Skeletal muscle satellite cell (primary cell): Measurements from ENCODE around the gene AOPEP.

ENCODE experiments used
- H3K27me3 ChIP-seq: 2 replicates; pipeline ENCODE4 v1.7.0; 2013; ENCODE audit warnings: low read length; ENCODE audit not compliant: control insufficient read depth, insufficient read depth
- H3K36me3 ChIP-seq: 2 replicates; pipeline ENCODE4 v1.7.0; 2013; ENCODE audit warnings: mild to moderate bottlenecking, control low read depth, low read length; ENCODE audit not compliant: insufficient read depth
- H3K4me1 ChIP-seq: 2 replicates; pipeline ENCODE4 v1.7.0; 2013; ENCODE audit warnings: low read length; ENCODE audit not compliant: control insufficient read depth, insufficient read depth
- H3K4me2 ChIP-seq: 2 replicates; pipeline ENCODE4 v1.7.0; 2013; ENCODE audit warnings: mild to moderate bottlenecking, low read length
- H3K4me3 ChIP-seq: 2 replicates; pipeline ENCODE4 v1.7.0; 2013; ENCODE audit warnings: low read length
- H3K9ac ChIP-seq: 2 replicates; pipeline ENCODE4 v1.7.0; 2013; ENCODE audit warnings: mild to moderate bottlenecking, low read depth, low read length, moderate library complexity
- H3K9me3 ChIP-seq: replicated peaks from 2 replicates; pipeline ENCODE4 v1.7.0; 2013; ENCODE audit warnings: mild to moderate bottlenecking, control low read depth, low read length

Gene AOPEP

DNA sequence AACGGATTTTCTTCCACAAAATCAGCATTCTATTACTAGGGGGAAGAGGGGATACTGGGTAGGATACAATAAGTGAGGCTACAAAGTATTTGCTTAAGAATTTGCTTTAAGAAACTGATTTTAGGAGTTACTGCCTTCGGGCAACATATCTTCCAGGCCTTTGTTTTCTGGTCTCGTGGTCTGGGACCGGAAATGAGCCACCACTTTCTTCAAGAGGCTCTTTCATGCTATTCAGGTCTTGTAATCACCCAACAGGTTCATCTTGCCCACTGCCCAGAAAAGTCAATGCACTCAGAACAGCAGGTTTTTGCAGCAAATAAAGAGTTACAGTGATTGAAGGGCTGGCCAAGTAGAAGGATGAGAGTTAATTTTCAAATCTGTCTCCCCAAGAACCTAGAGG, 6.6 kb upstream of the AOPEP start:
- H3K4me3 ChIP-seq, result no peak overlapping the region
- H3K27me3 ChIP-seq, result peaks cover 6% of the 10 kb centered on the region
- H3K9ac ChIP-seq, result no peak overlapping the region
- H3K36me3 ChIP-seq, result no peaks in the 10 kb centered on the region
- no peak overlapping the region for H3K4me2 ChIP-seq
- H3K4me1 ChIP-seq, result peaks cover 4% of the 10 kb centered on the region
- no peaks in the 10 kb centered on the region for H3K9me3 ChIP-seq

DNA sequence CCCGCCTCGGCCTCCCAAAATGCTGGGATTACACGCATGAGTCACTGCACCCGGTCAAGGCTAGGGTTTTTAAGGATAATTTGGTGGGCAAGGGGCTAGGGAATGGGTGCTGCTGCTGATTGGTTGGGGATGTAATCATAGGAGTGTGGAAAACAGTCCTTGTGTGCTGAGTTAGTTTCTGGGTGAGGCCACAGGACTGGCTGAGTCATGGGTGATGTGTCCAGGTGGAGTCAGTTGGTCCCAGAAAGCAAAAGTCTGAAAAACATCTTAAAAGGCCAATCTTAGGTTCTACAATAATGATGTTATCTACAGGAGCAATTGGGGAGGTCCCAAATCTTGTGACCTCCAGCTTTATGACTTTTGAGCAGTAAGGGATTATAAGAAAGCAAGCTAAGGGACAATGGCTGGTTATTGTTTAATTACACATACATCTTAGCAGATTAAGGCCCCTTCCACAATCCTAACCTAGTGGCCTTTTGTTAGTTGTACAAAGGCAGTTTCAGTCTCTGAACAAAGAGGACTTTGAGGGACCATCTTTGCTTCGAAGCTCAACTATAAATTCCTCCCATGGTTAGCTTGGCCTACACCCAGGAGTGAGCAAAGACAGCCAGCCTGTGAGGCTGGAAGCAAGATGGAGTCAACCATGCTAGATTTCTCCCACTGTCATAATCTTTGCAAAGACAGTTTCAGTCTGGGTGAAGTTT, 5.5 kb upstream of the AOPEP start:
- H3K9me3 ChIP-seq, result no peaks in the 10 kb centered on the region
- no peaks in the 10 kb centered on the region for H3K27me3 ChIP-seq
- no peaks in the 10 kb centered on the region for H3K36me3 ChIP-seq
- no peak overlapping the region for H3K4me2 ChIP-seq
- H3K4me3 ChIP-seq, result no peak overlapping the region
- H3K9ac ChIP-seq, result no peak overlapping the region
- H3K4me1 ChIP-seq, result peaks cover 4% of the 10 kb centered on the region

DNA sequence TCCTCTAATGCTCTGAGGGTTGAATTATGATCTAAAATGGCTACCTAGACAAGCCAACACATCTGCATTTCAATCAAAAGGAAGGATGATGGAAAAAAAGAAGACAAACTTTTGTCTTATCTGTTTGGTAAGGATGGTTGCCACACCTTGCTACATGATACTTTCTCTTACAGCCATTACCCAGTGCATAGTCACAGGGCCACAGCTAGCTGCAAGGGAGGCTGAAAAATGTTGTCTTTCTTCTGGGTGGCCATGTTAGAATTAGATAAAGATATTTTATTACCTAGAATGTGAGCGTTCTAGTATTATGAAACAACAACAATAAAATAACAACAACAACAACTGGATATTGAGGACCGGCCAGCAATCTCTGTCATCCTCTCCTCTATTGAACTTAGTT, 4.7 kb upstream of the AOPEP start:
- Histone ChIP-seq H3K9ac (no peak overlapping the region), H3K4me1 (peaks cover 4% of the 10 kb centered on the region), H3K27me3 (no peaks in the 10 kb centered on the region), H3K36me3 (no peaks in the 10 kb centered on the region), H3K4me3 (no peak overlapping the region), H3K4me2 (no peak overlapping the region), H3K9me3 (no peaks in the 10 kb centered on the region)

DNA sequence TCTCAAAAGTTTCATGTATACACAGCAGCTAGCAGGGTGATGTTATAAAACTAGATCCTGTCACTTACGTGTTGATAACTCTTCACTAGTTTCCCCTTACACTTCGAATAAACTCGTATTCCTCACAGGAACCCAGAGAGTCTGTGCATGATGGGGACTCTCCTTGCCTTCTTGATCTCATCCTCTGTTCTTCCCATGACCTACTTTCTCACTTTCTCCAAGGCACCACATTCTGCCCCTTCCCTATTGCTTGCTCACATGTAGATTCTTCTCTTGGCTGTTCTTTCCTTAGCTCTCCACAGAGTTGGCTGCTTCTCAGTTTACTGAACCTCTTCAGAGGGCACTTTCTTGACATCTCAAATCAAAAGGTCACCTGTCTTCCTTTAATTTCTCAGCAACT, 1.2 kb upstream of the AOPEP start:
- Histone ChIP-seq H3K9ac (no peak overlapping the region), H3K4me3 (no peak overlapping the region), H3K36me3 (no peaks in the 10 kb centered on the region), H3K4me1 (peaks cover 8% of the 10 kb centered on the region), H3K4me2 (no peak overlapping the region), H3K9me3 (no peaks in the 10 kb centered on the region), H3K27me3 (no peaks in the 10 kb centered on the region)

DNA sequence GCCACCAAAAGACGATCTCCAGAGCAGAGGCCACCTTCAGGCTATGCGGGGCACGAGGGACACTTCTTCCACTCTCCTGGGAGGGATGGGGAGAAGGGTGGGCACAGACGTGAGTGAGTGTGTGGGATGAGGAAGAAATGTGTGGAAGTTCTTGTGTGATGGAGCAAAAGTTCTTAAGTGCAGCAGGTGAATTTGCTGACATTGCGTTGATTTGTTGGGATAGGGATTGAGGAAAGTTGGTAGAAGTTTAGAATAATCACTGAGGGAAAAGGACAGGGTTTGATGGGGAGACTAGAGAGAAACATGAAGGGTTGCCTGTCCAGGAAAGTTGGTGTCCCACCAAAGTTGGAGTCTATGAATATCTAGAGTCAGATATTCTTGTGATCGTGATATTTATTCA, 2.2 kb downstream of the AOPEP start:
- Histone ChIP-seq H3K9ac (no peak overlapping the region), H3K4me2 (no peak overlapping the region), H3K4me1 (peaks cover 8% of the 10 kb centered on the region), H3K27me3 (no peaks in the 10 kb centered on the region), H3K9me3 (no peaks in the 10 kb centered on the region), H3K4me3 (no peak overlapping the region), H3K36me3 (peaks cover 3% of the 10 kb centered on the region)

DNA sequence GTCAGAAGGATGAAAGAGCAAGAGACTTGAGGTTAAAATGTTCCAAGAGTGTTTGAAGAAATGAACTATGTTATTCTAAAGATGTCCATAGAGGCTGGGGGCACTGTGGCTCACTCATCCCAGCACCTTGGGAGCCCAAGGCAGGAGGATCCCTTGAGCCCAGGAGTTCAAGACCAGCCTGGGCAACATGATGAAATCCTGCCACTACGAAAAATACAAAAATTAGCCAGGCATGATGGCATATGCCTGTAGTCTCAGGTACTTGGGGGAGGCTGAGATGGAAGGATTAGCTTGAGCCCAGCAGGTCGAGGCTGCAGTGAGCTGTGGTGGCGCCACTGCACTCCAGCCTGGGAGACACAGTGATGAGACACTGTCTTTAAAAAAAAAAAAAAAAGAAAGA, 2.7 kb downstream of the AOPEP start:
- H3K9me3 ChIP-seq, result no peaks in the 10 kb centered on the region
- H3K4me1 ChIP-seq, result peaks cover 8% of the 10 kb centered on the region
- no peak overlapping the region for H3K4me2 ChIP-seq
- H3K9ac ChIP-seq, result no peak overlapping the region
- peaks cover 3% of the 10 kb centered on the region for H3K36me3 ChIP-seq
- no peak overlapping the region for H3K4me3 ChIP-seq
- no peaks in the 10 kb centered on the region for H3K27me3 ChIP-seq

DNA sequence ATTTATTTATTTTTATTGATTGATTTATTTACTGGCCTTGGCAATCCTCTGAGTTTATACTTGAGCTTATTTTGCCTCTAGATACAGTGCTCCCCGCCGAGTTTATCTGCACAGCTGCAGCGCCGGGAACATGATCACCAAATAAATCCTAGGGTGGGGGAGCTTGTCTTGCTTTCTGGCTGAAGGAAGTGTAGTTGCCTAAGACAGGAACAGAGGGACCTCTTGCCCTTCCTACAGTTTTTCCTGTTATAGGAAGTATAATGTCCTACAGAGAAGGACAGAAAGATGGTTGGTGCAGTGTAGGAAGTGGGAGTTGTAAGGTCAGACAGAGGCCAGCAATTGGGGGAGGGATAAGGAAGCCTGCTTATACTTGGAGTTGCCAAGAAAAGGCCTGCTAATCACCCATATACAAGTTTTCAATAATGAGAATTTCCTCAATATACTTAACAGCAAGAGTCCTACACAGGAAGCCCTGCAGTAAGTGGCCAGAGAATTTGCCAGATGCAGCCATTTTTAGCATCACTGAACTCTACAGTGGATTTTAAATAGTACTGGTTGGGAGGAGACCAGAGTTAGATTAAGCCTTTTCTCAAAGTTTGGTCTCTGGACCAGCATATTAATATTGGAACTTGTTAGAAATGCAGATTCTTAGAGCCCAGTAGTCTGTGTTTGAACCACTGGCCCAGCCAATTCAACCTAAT, 7.7 kb downstream of the AOPEP start:
- Histone ChIP-seq H3K9ac (no peak overlapping the region), H3K4me2 (no peak overlapping the region), H3K4me3 (no peak overlapping the region), H3K36me3 (peaks cover 3% of the 10 kb centered on the region), H3K4me1 (no peaks in the 10 kb centered on the region), H3K27me3 (no peaks in the 10 kb centered on the region), H3K9me3 (no peaks in the 10 kb centered on the region)

DNA sequence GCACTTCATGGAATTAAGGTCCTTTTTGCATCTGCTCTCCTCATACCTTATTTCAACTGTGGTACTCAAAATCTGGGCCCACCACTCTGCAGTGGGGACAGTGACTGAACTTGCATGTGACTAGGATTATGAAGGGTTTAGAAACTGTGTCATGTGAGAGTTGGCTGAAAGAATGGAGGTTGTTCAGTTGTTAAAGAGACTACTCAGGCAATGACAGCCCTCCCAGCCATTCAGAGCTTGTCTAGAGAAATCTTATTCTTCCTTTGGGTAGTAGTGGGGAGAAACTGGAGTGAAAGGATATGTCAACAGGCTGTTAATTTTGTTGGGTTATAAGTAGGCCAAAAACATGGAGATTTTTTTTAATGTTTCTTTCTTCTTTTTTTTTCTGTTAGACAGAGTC, 10.3 kb downstream of the AOPEP start:
- Histone ChIP-seq H3K27me3 (no peaks in the 10 kb centered on the region), H3K9ac (no peak overlapping the region), H3K4me3 (no peak overlapping the region)

DNA sequence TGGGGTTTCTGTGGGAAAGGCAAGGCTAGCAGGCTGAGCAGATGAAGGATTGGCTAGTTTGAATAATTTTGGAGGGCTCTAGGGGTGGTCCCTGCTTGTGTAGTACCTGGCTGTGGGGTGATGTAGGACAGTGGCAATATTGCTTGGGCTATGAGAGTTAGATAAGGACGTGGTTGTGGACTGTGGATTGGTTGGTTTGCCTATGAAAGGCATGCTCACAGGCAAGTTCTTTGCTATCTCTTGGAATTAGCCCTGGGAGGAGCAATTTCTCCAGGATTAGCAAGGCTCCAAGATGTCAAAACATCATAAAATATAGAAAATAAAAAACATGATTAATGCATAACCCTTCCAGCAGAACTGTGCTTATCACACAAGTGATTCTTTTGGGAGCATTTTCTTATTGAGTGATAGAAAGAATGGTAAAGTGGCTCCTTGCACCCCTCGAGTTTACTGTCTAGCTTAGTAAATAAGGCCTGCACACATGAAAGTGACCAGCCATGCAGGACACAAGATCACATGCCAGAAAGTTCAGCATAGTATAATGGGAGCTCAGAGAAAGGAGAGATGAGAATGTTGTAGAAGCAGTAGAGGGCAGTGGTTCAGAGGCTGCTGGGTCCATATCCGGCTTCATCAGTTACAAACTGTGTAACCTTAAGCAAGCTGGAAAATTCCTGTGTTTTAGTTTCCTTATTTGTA, 13.8 kb downstream of the AOPEP start:
- Histone ChIP-seq H3K36me3 (no peaks in the 10 kb centered on the region), H3K9ac (no peak overlapping the region), H3K4me1 (no peaks in the 10 kb centered on the region), H3K4me2 (no peak overlapping the region), H3K9me3 (no peaks in the 10 kb centered on the region), H3K27me3 (no peaks in the 10 kb centered on the region), H3K4me3 (no peak overlapping the region)

More for the DNA sequence above, 10.3 kb downstream of the AOPEP start:
- H3K9me3 ChIP-seq, result no peaks in the 10 kb centered on the region
- H3K4me1 ChIP-seq, result no peaks in the 10 kb centered on the region
- peaks cover 3% of the 10 kb centered on the region for H3K36me3 ChIP-seq
- H3K4me2 ChIP-seq, result no peak overlapping the region

DNA sequence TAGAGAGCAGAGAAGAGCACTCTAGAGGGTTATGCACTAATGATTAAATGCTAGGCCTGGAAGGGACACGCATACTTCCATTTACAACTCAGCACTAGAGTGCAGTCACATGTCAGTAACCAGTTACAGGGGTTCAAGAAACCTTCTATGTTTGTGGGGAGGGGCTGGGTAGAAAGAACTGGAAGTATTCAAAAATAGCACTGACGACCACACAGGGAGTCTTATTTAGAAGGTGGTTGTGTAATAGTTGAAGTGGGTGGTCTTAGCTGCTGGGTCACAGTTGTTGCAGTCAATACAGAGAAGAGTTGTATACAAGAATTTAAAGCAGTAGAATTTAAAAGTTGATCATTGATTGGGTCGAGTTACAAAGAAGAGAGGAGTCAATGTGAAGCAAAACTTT, 15.4 kb downstream of the AOPEP start:
- H3K9me3 ChIP-seq, result no peaks in the 10 kb centered on the region
- no peak overlapping the region for H3K4me3 ChIP-seq
- no peaks in the 10 kb centered on the region for H3K36me3 ChIP-seq
- H3K4me2 ChIP-seq, result no peak overlapping the region
- H3K4me1 ChIP-seq, result no peaks in the 10 kb centered on the region
- no peaks in the 10 kb centered on the region for H3K27me3 ChIP-seq
- no peak overlapping the region for H3K9ac ChIP-seq

DNA sequence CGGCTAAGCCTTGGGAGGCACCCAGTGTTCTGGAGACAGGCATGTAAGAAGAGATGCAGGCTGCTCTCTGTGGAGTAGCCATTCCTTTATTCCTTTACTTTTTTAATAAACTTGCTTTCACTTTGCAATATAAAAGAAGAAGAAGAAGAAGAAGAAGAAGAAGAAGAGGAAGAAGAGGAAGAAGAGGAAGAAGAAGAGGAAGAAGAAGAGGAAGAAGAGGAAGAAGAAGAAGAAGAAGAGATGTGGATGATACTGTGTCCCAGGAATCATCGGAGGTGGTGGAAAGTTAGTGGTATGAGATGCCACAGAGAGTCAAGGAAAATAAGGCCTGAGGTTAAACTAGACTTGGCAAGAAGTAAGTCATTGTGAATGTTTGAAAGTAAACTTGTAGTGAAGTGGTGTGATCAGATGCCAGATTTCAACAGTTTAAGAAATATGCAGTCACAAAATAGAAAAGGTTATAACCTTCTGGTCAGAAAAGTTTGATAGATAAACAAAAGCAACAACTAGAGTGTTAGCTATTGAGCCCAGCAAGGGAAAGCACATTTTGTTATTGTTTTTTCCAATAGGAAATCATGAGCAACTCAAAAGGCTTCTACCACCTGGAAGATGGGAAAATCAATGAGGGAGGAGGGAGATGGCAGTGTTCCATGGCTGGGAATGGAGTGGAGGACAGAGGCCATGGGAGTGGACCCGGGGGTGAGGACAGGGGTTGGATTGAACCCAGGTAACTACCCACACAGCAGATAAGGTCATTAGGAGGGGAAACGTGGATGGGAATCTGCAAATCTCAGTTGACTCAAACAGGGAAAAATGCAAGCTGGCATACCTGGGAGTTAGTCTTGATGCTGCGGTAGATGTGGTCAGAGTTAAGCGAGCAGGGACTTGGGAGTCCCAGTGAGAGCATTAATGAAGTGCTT, 16.8 kb downstream of the AOPEP start:
- Histone ChIP-seq H3K27me3 (no peaks in the 10 kb centered on the region), H3K4me2 (no peak overlapping the region), H3K9ac (no peak overlapping the region), H3K9me3 (no peaks in the 10 kb centered on the region), H3K4me1 (no peaks in the 10 kb centered on the region), H3K4me3 (no peak overlapping the region), H3K36me3 (no peaks in the 10 kb centered on the region)
